Muscle of leg (tissue), 11 donors: ENCODE data around the gene FGF5. TPM values are rescaled to one million over a fixed set of nuclear protein-coding genes. Genes with fewer than 3 reads are reported as not detected.

Experiments
- DNase-seq: peaks from one replicate; pipeline ENCODE4 v3.0.0; 2013
- H3K27ac ChIP-seq: one replicate; pipeline ENCODE4 v1.5.1; 2013; ENCODE audit warnings: mild to moderate bottlenecking, low read length, control low read depth
- H3K27me3 ChIP-seq: one replicate; pipeline ENCODE4 v1.6.1; 2013; ENCODE audit warnings: low read length; ENCODE audit not compliant: control insufficient read depth, insufficient read depth
- H3K36me3 ChIP-seq: one replicate; pipeline ENCODE4 v1.6.1; 2013; ENCODE audit warnings: low read length; ENCODE audit not compliant: control insufficient read depth, insufficient read depth
- H3K4me1 ChIP-seq: one replicate; pipeline ENCODE4 v1.6.1; 2013; ENCODE audit warnings: low read length; ENCODE audit not compliant: control insufficient read depth, insufficient read depth
- H3K4me3 ChIP-seq: one replicate; pipeline ENCODE4 v1.5.1; 2013; ENCODE audit warnings: low read length, control low read depth
- H3K9me3 ChIP-seq: replicated peaks from 2 replicates; pipeline ENCODE4 v1.6.1; 2013; ENCODE audit warnings: low read depth, low read length; ENCODE audit not compliant: control insufficient read depth
- WGBS: methylation state at CpG from one replicate; pipeline ENCODE4 v1.1.5; 2013; ENCODE audit warnings: missing lambda C conversion rate; ENCODE audit not compliant: insufficient coverage; 5-methylcytosine and 5-hydroxymethylcytosine counted together
- polyA plus RNA-seq, 8 donors: library from polyadenylated mRNA; unstranded; fragments of 120-200 nt; gene quantifications; one replicate each; pipeline versions ENCODE4 v1.2.1 to v1.2.3, GENCODE V29; 2013; ENCODE audit warnings: inconsistent platforms in 1 of 8, low replicate concordance in 1 of 8; ENCODE audit not compliant: insufficient read length in 8 of 8, insufficient read depth in 1 of 8
- total RNA-seq: library from RNA; stranded (reverse); fragments of 120-200 nt; gene quantifications from one replicate; pipeline ENCODE4 v1.2.4, GENCODE V29; 2013

The FGF5 gene
- total and polyA plus RNA-seq, 9 donors: 0.09 to 2.1 (median 0.84) TPM

- Histone ChIP-seq H3K27ac (no peak overlapping the region), H3K9me3 (no peaks in the 10 kb centered on the region), H3K4me3 (no peak overlapping the region), H3K27me3 (no peaks in the 10 kb centered on the region), H3K36me3 (no peaks in the 10 kb centered on the region), H3K4me1 (no peaks in the 10 kb centered on the region)
- DNase-seq: no peak
Measured at GRCh38 chr4:80252953-80253352, 13.5 kb upstream of the FGF5 start.

GRCh38 chr4:80253510-80253909, 13.0 kb upstream of the FGF5 start:
- DNase-seq: no peak
- Histone ChIP-seq H3K36me3 (no peaks in the 10 kb centered on the region), H3K9me3 (no peaks in the 10 kb centered on the region), H3K4me1 (no peaks in the 10 kb centered on the region), H3K27ac (no peak overlapping the region), H3K27me3 (no peaks in the 10 kb centered on the region), H3K4me3 (no peak overlapping the region)
- WGBS: 12% methylated on average over 3 of the region's 4 CpGs

- Histone ChIP-seq H3K4me1 (no peaks in the 10 kb centered on the region), H3K36me3 (no peaks in the 10 kb centered on the region), H3K27me3 (no peaks in the 10 kb centered on the region), H3K27ac (no peak overlapping the region), H3K4me3 (no peak overlapping the region), H3K9me3 (no peaks in the 10 kb centered on the region)
- WGBS: 100% methylated on average over 2 of the region's 2 CpGs
- no peak for DNase-seq
Measured at GRCh38 chr4:80254114-80254513, 12.3 kb upstream of the FGF5 start.

- H3K36me3 ChIP-seq: no peaks in the 10 kb centered on the region
- H3K9me3 ChIP-seq: no peaks in the 10 kb centered on the region
- no CpG with 5 or more reads among the region's 7 CpGs for WGBS
- no peaks in the 10 kb centered on the region for H3K4me1 ChIP-seq
- no peak for DNase-seq
- no peak overlapping the region for H3K4me3 ChIP-seq
- H3K27me3 ChIP-seq: no peaks in the 10 kb centered on the region
- no peak overlapping the region for H3K27ac ChIP-seq
Measured at GRCh38 chr4:80255329-80256095, 11.0 kb upstream of the FGF5 start.

GRCh38 chr4:80257851-80258250, 8.6 kb upstream of the FGF5 start:
- no peak overlapping the region for H3K27ac ChIP-seq
- DNase-seq: peak; percentile 12
- no peaks in the 10 kb centered on the region for H3K36me3 ChIP-seq
- no peak overlapping the region for H3K4me3 ChIP-seq
- no peaks in the 10 kb centered on the region for H3K4me1 ChIP-seq
- H3K27me3 ChIP-seq: peaks cover 11% of the 10 kb centered on the region
- no peaks in the 10 kb centered on the region for H3K9me3 ChIP-seq

GRCh38 chr4:80259012-80259411, 7.5 kb upstream of the FGF5 start:
- peaks cover 22% of the 10 kb centered on the region for H3K27me3 ChIP-seq
- no peak overlapping the region for H3K27ac ChIP-seq
- no CpG with 5 or more reads among the region's 4 CpGs for WGBS
- H3K9me3 ChIP-seq: no peaks in the 10 kb centered on the region
- peaks cover 5% of the 10 kb centered on the region for H3K4me1 ChIP-seq
- H3K36me3 ChIP-seq: no peaks in the 10 kb centered on the region
- H3K4me3 ChIP-seq: no peak overlapping the region
- DNase-seq: no peak

- Histone ChIP-seq H3K4me3 (no peak overlapping the region), H3K36me3 (no peaks in the 10 kb centered on the region), H3K27me3 (peaks cover 30% of the 10 kb centered on the region), H3K4me1 (peaks cover 9% of the 10 kb centered on the region), H3K9me3 (no peaks in the 10 kb centered on the region), H3K27ac (no peak overlapping the region)
- no CpG with 5 or more reads among the region's 3 CpGs for WGBS
- DNase-seq: no peak
Measured at GRCh38 chr4:80259817-80260216, 6.6 kb upstream of the FGF5 start.

GRCh38 chr4:80261989-80262600, 4.4 kb upstream of the FGF5 start:
- Histone ChIP-seq H3K9me3 (no peaks in the 10 kb centered on the region), H3K27me3 (peaks cover 52% of the 10 kb centered on the region), H3K36me3 (no peaks in the 10 kb centered on the region), H3K27ac (no peak overlapping the region), H3K4me1 (peaks cover 26% of the 10 kb centered on the region), H3K4me3 (no peak overlapping the region)
- DNase-seq: no peak
- no CpG with 5 or more reads among the region's 3 CpGs for WGBS

GRCh38 chr4:80263541-80264351, 2.7 kb upstream of the FGF5 start:
- H3K9me3 ChIP-seq: no peaks in the 10 kb centered on the region
- DNase-seq: peak; percentile 10
- peaks cover 66% of the 10 kb centered on the region for H3K27me3 ChIP-seq
- H3K4me3 ChIP-seq: no peak overlapping the region
- H3K27ac ChIP-seq: no peak overlapping the region
- 20% methylated on average over 32 of the region's 36 CpGs for WGBS
- H3K36me3 ChIP-seq: no peaks in the 10 kb centered on the region
- H3K4me1 ChIP-seq: peaks cover 29% of the 10 kb centered on the region

- no peak overlapping the region for H3K27ac ChIP-seq
- H3K4me1 ChIP-seq: peaks cover 29% of the 10 kb centered on the region
- WGBS: no CpG with 5 or more reads among the region's 4 CpGs
- peaks cover 71% of the 10 kb centered on the region for H3K27me3 ChIP-seq
- H3K9me3 ChIP-seq: no peaks in the 10 kb centered on the region
- no peak for DNase-seq
- no peak overlapping the region for H3K4me3 ChIP-seq
- no peaks in the 10 kb centered on the region for H3K36me3 ChIP-seq
Measured at GRCh38 chr4:80264352-80264647, 2.2 kb upstream of the FGF5 start.
